Posterior vena cava (tissue), 2 donors: ENCODE results near the gene ADGRD1. TPM values are rescaled to one million over a fixed set of nuclear protein-coding genes. Genes with fewer than 3 reads are reported as not detected.
"Not testable (repeated sequence)": the region's sequence is repeated elsewhere in the genome, so short reads cannot be mapped to it uniquely, and the experiment has no call there.

Experiments
- DNase-seq: peaks from one replicate; pipeline ENCODE4 v3.0.0-alpha.2; 2020; ENCODE audit warnings: low spot score
- intact Hi-C, 2 donors: fragments of 100-400 bp; cut with DNase I; formaldehyde crosslinking; loops; one replicate each; pipeline versions ENCODE4 v1.14.1 to v1.14.2; 2022 to 2023
- long read RNA-seq, 2 donors: library from polyadenylated mRNA; unstranded; transcript quantifications; one replicate each; pipeline ENCODE4 v2.0.0, GENCODE V29; 2020 to 2021
- total RNA-seq, 2 donors: library from RNA; stranded (reverse); fragmentation: NEBNext Ultra II Directional; extraction: Animal tissue kit (Norgen Biotek cat#: 25700); gene quantifications; one replicate each; pipeline ENCODE4 v1.2.1, GENCODE V29; 2021
- donor health status: DM: yes; HTN: yes; CAD: no.
- donor health status: DM: yes; HTN: yes; CAD: no.

Gene ADGRD1
- 100 to 1,000 TPM; 178 to 238 TPM for total RNA-seq
- long read RNA-seq, donor 1, full-length matches to known transcripts = 4 of 89 reads
- long read RNA-seq, donor 1, partial matches to known transcripts = 20 of 89 reads
- long read RNA-seq, donor 1, other reads (novel, unspliced or antisense) = 65 of 89 reads
- long read RNA-seq, donor 2, partial matches to known transcripts = 91 of 115 reads
- long read RNA-seq, donor 2, other reads (novel, unspliced or antisense) = 24 of 115 reads

DNA sequence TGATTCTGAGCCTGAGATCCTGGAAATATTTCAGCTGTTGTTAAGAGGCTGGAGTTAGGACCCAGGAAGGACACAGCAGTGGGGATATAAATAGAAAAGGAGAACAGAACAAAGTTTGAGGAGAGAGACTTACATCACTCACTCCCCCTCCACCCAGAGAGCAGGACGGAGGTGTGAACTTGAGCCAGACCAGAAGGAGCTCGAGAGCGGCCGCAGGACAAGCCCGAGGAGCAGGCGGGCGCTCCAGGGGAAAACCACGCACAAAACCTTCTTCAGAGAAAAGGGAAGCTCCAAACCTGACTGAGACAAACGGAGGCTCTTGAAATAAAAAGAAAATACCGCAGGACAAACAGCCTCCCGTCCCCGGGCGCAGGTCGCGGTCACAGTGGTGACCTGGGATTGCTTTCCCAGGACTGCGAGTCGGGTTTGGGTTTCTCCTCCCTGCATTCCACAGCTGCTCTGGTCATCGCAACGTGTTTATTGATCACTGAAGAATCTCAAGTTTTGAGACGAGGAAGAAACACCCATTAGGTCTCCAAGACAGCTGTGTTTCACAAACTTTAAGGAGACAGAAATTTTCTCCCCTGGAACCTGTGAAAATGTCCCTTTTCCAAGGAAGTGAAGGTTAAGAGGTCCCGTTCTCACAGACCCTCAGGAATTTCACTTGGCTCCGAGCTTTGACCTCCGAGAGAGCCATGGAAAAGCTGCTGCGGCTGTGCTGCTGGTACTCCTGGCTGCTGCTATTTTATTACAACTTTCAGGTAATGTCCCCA lies at the start of gene ADGRD1:
ADGRD1 (plus strand) TSS at position 137 of the 773 bp plus-strand sequence; CDS start at position 696, 559 bp downstream.
- peak; percentile 88 for DNase-seq
- intact Hi-C loops = no loop called here

GRCh38 chr12:130904064-130904463 lies 49.6 kb upstream of the ADGRD1 start:
- intact Hi-C loops = no loop called here
- DNase-seq = no peak

DNA sequence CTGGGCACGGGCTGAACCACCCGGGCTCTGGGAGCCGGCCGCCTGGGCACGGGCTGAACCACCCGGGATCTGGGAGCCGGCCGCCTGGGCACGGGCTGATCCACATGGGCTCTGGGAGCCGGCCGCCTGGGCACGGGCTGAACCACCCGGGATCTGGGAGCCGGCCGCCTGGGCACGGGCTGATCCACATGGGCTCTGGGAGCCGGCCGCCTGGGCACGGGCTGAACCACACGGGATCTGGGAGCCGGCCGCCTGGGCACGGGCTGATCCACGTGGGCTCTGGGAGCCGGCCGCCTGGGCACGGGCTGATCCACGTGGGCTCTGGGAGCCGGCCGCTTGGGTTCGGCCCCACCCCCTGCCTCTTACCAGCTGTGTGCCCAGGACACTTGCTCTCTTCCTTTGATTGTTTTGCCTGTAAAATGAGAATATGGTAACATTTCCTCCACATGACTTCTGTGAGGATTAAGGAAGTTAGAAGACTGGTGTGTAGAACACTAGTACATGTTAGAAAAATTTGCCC lies 48.7 kb upstream of the ADGRD1 start:
- intact Hi-C loops, DNase-seq: not testable (repeated sequence)

- intact Hi-C loops = no loop called here
- DNase-seq = no peak
These were observed 44.6 kb upstream of the ADGRD1 start for GRCh38 chr12:130909111-130909510.

DNA sequence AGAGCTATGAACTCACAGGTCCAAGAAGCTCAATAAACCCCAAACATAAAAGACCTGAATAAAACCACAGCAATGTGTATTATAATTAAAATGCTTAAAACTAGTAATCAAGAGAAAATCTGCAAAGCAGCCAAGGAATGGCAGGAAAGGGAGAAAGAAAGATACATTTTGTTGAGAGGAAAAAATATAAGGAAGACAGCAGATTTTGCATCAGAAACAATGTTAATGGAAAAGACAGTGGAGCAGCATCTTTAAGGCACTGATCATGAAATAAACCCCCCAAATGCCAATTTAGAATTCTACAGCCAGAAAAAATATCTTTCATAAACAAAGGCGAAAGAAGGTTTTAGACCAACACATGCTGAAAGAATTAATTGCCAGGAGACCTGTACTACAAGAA lies 42.5 kb upstream of the ADGRD1 start:
- intact Hi-C loops = no loop called here
- DNase-seq = no peak

DNA sequence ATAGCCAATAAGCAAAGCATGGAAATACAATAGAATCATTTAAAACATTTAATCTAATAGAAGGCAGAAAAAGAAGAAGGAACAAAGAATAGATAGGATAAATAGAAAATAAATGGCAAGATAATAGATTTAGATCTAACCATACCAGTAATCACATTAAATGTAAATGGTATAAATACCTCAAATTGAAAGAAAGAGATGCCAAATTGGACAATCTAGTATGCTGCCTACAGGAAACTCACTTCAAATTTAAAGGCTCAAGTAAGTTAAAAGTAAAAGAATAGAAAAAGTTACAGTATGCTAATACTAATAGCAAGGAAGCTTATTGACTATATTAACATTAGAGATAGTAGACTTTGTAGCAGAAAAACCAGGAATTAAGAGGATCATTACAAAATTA lies 41.8 kb upstream of the ADGRD1 start:
- no peak for DNase-seq
- intact Hi-C loops = no loop called here

DNA sequence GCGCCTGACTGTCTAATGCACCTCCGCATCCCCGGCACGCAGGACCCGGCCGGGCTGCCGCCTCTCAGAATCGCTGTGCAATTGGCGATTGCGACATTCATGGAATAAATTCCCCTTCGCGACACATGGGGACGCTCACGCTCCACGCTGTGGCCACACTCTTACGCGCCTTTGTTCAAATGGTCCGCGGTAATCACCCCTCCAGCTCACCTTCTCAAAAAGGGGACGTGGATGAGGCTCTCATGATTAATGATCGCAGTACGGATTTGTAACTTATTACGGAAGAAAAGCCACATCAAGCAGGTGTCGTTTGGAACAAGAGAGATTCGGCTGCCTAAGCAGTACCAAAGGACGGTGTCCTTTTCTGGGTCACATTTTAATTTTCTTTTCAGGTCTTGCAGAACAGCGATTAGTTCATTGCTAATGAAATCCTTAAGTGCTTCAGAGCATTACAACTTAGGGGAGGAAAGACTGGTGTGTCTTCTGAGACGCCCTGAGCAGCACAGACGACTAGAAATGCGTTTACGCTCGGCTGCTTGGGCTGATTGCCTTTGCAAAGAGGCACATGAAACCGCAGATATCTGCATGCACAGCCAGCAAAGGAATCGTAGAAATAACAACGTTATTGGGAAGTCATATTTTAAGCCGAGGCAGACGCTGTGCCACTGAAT lies 37.3 kb upstream of the ADGRD1 start:
- no peak for DNase-seq
- intact Hi-C loops = loop anchor here (5.0 kb wide), 2 partner anchors 211 to 216 kb away; no protein-coding TSS in a partner anchor

- intact Hi-C loops = loop anchor here (5.0 kb wide), 2 partner anchors 210 to 215 kb away; no protein-coding TSS in a partner anchor
- no peak for DNase-seq
These were observed 36.1 kb upstream of the ADGRD1 start for GRCh38 chr12:130917607-130918006.

- no peak for DNase-seq
- intact Hi-C loops = loop anchor here (5.0 kb wide), 2 partner anchors 208 to 213 kb away; no protein-coding TSS in a partner anchor
These were observed 34.6 kb upstream of the ADGRD1 start for GRCh38 chr12:130919086-130919485.

GRCh38 chr12:130920119-130920703 lies 33.5 kb upstream of the ADGRD1 start:
- intact Hi-C loops = loop anchor here in 1 of 2 donors (5.0 kb wide), 2 partner anchors 37 to 102 kb away; no protein-coding TSS in a partner anchor
- no peak for DNase-seq

DNA sequence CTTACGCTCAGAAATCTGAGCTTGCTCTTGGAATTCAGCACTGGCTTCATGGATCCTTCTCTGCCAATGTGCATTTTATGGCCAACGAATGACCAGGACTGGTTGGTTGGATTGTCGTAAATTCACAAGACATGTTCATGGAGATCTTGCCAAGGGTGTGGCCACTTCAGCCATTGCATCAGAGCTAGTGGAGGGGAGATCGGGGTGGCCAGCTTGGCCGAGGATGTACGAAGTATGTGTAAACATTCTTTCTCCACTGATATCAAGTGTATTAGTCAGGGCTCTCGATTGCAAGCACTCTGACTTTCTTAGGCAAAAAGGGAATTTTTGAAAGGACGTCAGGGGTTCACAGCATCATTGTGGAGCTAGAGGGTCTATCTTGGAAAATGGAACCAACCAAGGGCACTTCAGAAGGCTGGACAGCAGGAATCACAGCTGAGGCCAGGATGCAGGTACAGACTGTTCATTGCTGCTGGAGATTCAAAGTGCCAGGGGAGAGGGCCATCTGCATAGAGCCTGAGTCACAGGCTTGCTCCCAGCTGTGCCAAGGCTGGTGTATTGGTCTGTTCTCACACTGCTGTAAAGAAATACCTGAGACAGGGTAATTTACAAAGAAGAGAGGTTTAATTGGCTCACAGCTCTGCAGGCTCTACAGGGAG lies 32.9 kb upstream of the ADGRD1 start:
- intact Hi-C loops = loop anchor here in 1 of 2 donors (5.0 kb wide), 2 partner anchors 36 to 101 kb away; no protein-coding TSS in a partner anchor
- DNase-seq = peak; percentile 95

DNA sequence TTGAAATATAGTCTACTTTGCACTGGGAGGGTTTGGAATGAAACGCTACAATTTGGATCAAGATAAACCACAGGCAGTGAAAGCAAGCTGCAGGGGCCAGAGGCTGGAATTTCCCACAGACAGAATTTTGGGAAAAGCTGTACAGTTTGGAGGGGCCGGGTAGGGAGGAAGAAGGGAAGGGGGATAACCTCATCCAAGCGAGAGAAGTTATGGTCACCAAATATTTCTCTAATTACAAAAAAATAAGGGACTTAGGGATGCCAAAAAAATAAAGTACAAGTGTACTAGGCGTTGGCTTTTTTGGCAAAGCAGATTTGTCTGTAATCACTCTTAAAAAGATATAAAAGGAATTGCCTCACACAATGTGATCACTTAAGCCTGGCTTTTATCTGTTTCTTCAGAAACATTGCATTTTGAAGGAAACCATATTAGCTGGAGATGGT lies 31.2 kb upstream of the ADGRD1 start:
- intact Hi-C loops = loop anchor here in 1 of 2 donors (5.0 kb wide), 2 partner anchors 35 to 100 kb away; no protein-coding TSS in a partner anchor
- no peak for DNase-seq

DNA sequence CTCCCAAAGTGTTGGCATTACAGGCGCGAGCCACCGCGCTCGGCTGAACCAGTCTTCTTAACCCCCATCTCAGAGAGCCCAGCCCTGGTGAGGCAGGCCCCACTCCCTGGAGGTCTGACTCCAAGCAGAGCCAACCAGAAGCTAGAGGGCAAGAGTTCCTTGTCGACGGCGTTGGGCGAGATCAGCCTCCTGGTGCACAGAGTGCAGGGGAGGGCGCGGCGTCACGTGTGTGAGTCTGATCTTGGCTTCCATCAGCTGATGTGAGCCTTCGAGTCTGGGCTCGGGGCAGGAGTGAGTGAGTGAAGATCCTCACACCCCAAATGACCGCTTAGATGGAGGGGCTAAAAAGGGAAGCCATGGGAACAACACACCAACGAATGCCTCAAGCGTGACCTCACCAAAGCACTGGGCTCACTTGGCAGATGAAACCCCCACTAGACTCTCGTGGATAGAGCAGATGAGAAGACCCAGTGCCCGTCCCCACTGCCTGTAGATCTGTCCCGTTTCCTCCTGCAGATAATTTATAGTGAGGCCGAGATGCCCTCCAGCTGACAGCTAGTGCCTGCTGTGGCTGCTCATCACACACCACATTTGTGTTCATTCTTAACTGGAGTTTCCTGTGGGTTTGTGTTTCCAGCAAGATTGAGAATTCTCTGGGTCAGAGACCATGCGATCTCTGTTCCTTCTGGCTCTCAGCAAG lies 28.6 kb upstream of the ADGRD1 start:
- intact Hi-C loops = loop anchor here in 1 of 2 donors (5.0 kb wide), 2 partner anchors 32 to 97 kb away; no protein-coding TSS in a partner anchor
- DNase-seq = no peak

DNA sequence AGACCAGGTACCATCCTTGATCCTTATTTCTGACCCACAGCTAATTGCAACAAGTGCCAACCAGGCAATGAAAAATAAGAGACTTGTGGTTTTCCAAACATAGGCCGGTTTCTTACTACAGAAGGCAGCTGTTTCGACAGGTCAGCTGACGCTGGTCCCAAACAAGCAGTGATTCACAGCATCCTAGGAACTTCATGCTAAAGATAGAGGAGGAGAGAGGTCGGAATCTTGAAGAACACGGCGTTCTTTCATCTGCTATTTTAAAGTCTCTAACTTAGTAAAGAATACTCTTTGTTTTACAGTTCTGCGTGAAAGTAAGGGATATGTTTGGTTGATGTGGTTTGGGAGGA lies 28.1 kb upstream of the ADGRD1 start:
- intact Hi-C loops = no loop called here
- DNase-seq = no peak

DNA sequence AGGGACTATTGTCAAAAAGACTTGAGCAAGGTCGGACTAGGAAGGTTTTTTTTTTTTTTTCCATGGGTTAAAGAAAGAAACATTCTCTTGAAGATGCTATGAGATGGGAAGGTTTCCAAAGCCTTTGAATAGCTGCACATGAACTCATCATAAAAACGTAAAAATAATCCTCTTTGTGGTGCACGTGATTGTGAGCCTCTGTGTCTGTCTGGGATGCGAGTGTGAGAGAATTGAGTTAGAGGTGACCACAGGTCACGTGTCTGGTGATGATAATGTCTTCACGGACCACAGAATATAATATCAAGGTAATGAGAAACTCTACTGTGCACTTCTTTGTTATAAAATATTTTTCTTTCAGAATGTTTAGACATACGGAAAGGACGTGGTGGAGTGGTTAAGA lies 24.3 kb upstream of the ADGRD1 start:
- intact Hi-C loops = no loop called here

DNA sequence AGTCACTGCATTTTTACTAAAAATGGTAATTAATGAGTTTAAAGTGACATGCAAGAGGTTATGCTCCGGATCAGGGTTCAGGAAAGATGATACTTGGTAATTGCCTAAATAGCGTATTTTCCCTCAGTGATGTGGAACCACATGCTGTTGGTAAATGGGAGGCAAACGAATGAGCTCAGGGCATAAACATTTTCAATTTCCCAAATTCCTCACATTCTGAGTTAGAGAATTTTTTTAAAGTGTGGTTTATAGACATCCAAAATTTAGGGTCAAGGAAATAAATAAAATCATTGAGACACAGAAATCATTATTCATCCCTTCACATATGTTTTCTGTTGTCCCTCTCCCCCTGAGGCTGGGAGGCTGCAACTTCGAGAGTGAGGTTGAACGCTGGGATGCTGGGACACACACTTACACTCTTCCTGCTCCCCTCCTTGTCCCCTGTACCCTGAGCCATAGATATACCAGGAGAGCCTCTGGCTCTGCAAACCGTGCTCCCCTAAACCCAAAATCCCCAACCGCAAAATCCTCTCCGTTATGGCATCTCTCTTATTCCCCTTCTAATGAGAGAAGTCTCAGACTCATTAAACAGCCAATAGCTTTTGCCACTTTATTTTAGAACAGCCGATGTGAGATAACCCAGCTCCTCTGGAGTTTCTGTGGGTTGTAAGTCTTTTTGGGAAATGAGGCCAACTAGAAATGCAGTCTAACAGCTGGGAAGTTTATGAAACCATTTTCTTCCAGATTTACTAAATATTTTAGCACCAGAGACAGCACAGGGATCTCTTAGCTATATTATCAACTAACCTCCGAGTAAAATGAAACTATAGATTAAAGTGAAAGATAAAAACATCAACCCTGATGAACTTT lies 21.4 kb upstream of the ADGRD1 start:
- DNase-seq = no peak
- intact Hi-C loops = no loop called here

More for the DNA sequence above, 24.3 kb upstream of the ADGRD1 start:
- no peak for DNase-seq
